Liver (tissue), 9 donors: Measurements from ENCODE around the gene DCC. TPM values are rescaled to one million over a fixed set of nuclear protein-coding genes. Genes with fewer than 3 reads are reported as not detected.

ENCODE experiments used
- DNase-seq: peaks from one replicate; pipeline ENCODE4 v3.0.0-alpha.2; 2017; ENCODE audit warnings: low spot score
- H3K27ac ChIP-seq, 2 donors: one replicate each; pipeline ENCODE4 v1.7.0; 2013; ENCODE audit warnings: inconsistent platforms in 2 of 2, low read length in 2 of 2, control low read depth in 1 of 2, low read depth in 1 of 2, mild to moderate bottlenecking in 1 of 2
- H3K27me3 ChIP-seq, 4 donors: one replicate each; pipeline versions ENCODE4 v1.6.1 to v1.7.0; 2013; ENCODE audit warnings: low read length in 3 of 4, inconsistent platforms in 1 of 4, mild to moderate bottlenecking in 1 of 4, moderate library complexity in 1 of 4; ENCODE audit not compliant: control insufficient read depth in 4 of 4, insufficient read depth in 4 of 4
- H3K36me3 ChIP-seq, 4 donors: one replicate each; pipeline versions ENCODE4 v1.6.1 to v1.7.0; 2013; ENCODE audit warnings: low read length in 3 of 4, mild to moderate bottlenecking in 3 of 4, low read depth in 1 of 4, moderate library complexity in 1 of 4; ENCODE audit not compliant: control insufficient read depth in 4 of 4, insufficient read depth in 3 of 4
- H3K4me1 ChIP-seq, 4 donors: one replicate each; pipeline versions ENCODE4 v1.6.1 to v1.7.0; 2013; ENCODE audit warnings: low read length in 3 of 4, mild to moderate bottlenecking in 3 of 4, moderate library complexity in 1 of 4; ENCODE audit not compliant: control insufficient read depth in 4 of 4, insufficient read depth in 4 of 4
- H3K4me3 ChIP-seq, 3 donors: one replicate each; pipeline versions ENCODE4 v1.6.1 to v1.7.0; 2013; ENCODE audit warnings: low read length in 3 of 3, control low read depth in 1 of 3, low read depth in 1 of 3, mild to moderate bottlenecking in 1 of 3
- H3K9ac ChIP-seq, 2 donors: one replicate each; pipeline ENCODE4 v1.7.0; 2013; ENCODE audit warnings: low read length in 2 of 2, mild to moderate bottlenecking in 2 of 2, moderate library complexity in 2 of 2, control low read depth in 1 of 2, low read depth in 1 of 2
- H3K9me3 ChIP-seq, 4 donors: one replicate each; pipeline versions ENCODE4 v1.6.1 to v1.7.0; 2013; ENCODE audit warnings: low read length in 3 of 4; ENCODE audit not compliant: control insufficient read depth in 4 of 4
- ATF3 ChIP-seq: IDR thresholded peaks from 2 replicates; pipeline ENCODE4 v1.6.1; 2016; ENCODE audit warnings: antibody characterized with exemption
- CTCF ChIP-seq: fragments of 150-350 bp; IDR thresholded peaks from 2 replicates; pipeline ENCODE4 v1.5.1; 2017; ENCODE audit warnings: improper control_type of control experiment, low read depth, low read length; ENCODE audit not compliant: missing input control
- EGR1 ChIP-seq, 2 donors: IDR thresholded peaks; 2 replicates each; pipeline ENCODE4 v1.6.1; 2016 to 2018; ENCODE audit warnings: antibody characterized with exemption in 2 of 2, low read depth in 2 of 2
- FOXA1 ChIP-seq: IDR thresholded peaks from 2 replicates; pipeline ENCODE4 v1.6.1; 2016; ENCODE audit warnings: antibody characterized with exemption
- FOXA2 ChIP-seq: IDR thresholded peaks from 2 replicates; pipeline ENCODE4 v1.6.1; 2016; ENCODE audit warnings: antibody characterized with exemption
- GABPA ChIP-seq, 2 donors: IDR thresholded peaks in 1 of 2; conservative IDR thresholded peaks in 1 of 2; 2 replicates each; pipeline ENCODE4 v1.6.1; 2016; ENCODE audit warnings: antibody characterized with exemption in 2 of 2, mild to moderate bottlenecking in 1 of 2, moderate library complexity in 1 of 2
- HNF4G ChIP-seq: IDR thresholded peaks from 2 replicates; pipeline ENCODE4 v1.6.1; 2016; ENCODE audit warnings: antibody characterized with exemption
- JUND ChIP-seq, 2 donors: IDR thresholded peaks; 2 replicates each; pipeline ENCODE4 v1.6.1; 2016; ENCODE audit warnings: antibody characterized with exemption in 2 of 2
- NR2F2 ChIP-seq: IDR thresholded peaks from 2 replicates; pipeline ENCODE4 v1.6.1; 2016; ENCODE audit warnings: antibody characterized with exemption
- RAD21 ChIP-seq, 2 donors: IDR thresholded peaks; 2 replicates each; pipeline ENCODE4 v1.6.1; 2016; ENCODE audit warnings: antibody characterized with exemption in 2 of 2, mild to moderate bottlenecking in 2 of 2
- REST ChIP-seq: IDR thresholded peaks from 2 replicates; pipeline ENCODE4 v1.6.1; 2016; ENCODE audit warnings: antibody characterized with exemption, mild to moderate bottlenecking
- RXRA ChIP-seq, 2 donors: IDR thresholded peaks; 2 replicates each; pipeline ENCODE4 v1.6.1; 2017 to 2018; ENCODE audit warnings: antibody characterized with exemption in 2 of 2, mild to moderate bottlenecking in 1 of 2
- SP1 ChIP-seq: IDR thresholded peaks from 2 replicates; pipeline ENCODE4 v1.6.1; 2018; ENCODE audit warnings: antibody characterized with exemption, mild to moderate bottlenecking
- TAF1 ChIP-seq: conservative IDR thresholded peaks from 2 replicates; pipeline ENCODE4 v1.6.1; 2016; ENCODE audit warnings: antibody characterized with exemption, mild to moderate bottlenecking
- YY1 ChIP-seq: IDR thresholded peaks from 2 replicates; pipeline ENCODE4 v1.6.1; 2016; ENCODE audit warnings: antibody characterized with exemption, mild to moderate bottlenecking
- WGBS: extraction: QIAGEN DNeasy Blood & Tissue Kit; methylation state at CpG from one replicate; pipeline ENCODE4 v1.1.7; 2013; 5-methylcytosine and 5-hydroxymethylcytosine counted together
- polyA plus RNA-seq, 2 donors: library from polyadenylated mRNA; stranded (reverse) in 1 of 2; unstranded in 1 of 2; fragments of 200-250 nt in 1 of 2; fragments of >200 nt in 1 of 2; fragmentation: Nextera tagmentation in 1 of 2; extraction: Ambion mirVana in 1 of 2; gene quantifications; one replicate each; pipeline versions ENCODE4 v1.2.1 to v1.2.3, GENCODE V29; 2013 to 2015
- total RNA-seq, 2 donors: library from RNA; depleted of rRNA; stranded (reverse); fragments of >200 nt; gene quantifications; one replicate each; pipeline ENCODE4 v1.2.3, GENCODE V29; 2014
- donor health status: healthy.
- donor health status: healthy.
- donor health status: healthy.
- donor health status: healthy.
- donor health status: healthy.

The DCC gene
- total and polyA plus RNA-seq, 4 donors, result under 0.01 to 0.03 TPM; not detected in 2

- no peaks in the 10 kb centered on the region for H3K36me3 ChIP-seq
- no peaks in the 10 kb centered on the region for H3K27me3 ChIP-seq
- H3K4me1 ChIP-seq, result no peaks in the 10 kb centered on the region
- TF ChIP-seq RAD21 (IDR thresholded peaks at IDR 0.05) (peak; percentile 24 to 27), NR2F2 (no peak), FOXA2 (no peak)
- WGBS, result 17% methylated on average over 3 of the region's 3 CpGs
- no peaks in the 10 kb centered on the region for H3K9me3 ChIP-seq
- no peak overlapping the region for H3K9ac ChIP-seq
- DNase-seq, result no peak
- no peak overlapping the region for H3K27ac ChIP-seq
- no peak overlapping the region for H3K4me3 ChIP-seq
These were observed 330.9 kb downstream of the DCC start for GRCh38 chr18:52670896-52671295.

GRCh38 chr18:52678034-52678433, 338.0 kb downstream of the DCC start:
- Histone ChIP-seq H3K9me3 (no peaks in the 10 kb centered on the region), H3K27me3 (no peaks in the 10 kb centered on the region), H3K9ac (no peak overlapping the region), H3K4me3 (no peak overlapping the region), H3K4me1 (no peaks in the 10 kb centered on the region), H3K36me3 (no peaks in the 10 kb centered on the region), H3K27ac (no peak overlapping the region)
- DNase-seq, result no peak
- WGBS, result 45% methylated on average over 3 of the region's 3 CpGs
- TF ChIP-seq SP1 (no peak), FOXA2 (no peak), JUND (IDR thresholded peaks at IDR 0.05) (no peak), GABPA (IDR thresholded peaks at IDR 0.05 in 1 of 2, conservative IDR thresholded peaks at IDR 0.05 in 1 of 2) (no peak), REST (no peak), HNF4G (no peak), EGR1 (IDR thresholded peaks at IDR 0.05; ENCODE audit: low read depth in 2 of 2) (no peak), TAF1 (no peak), FOXA1 (no peak)

- no peaks in the 10 kb centered on the region for H3K9me3 ChIP-seq
- no peaks in the 10 kb centered on the region for H3K4me1 ChIP-seq
- DNase-seq, result no peak
- H3K27me3 ChIP-seq, result no peaks in the 10 kb centered on the region
- TF ChIP-seq REST, result no peak
- no peak for TF ChIP-seq FOXA2
- no peak for TF ChIP-seq CTCF
- no peak for TF ChIP-seq ATF3
- TF ChIP-seq TAF1, result no peak
- TF ChIP-seq YY1, result no peak
- TF ChIP-seq RXRA (IDR thresholded peaks at IDR 0.05), result no peak
- TF ChIP-seq FOXA1, result no peak
- TF ChIP-seq RAD21 (IDR thresholded peaks at IDR 0.05), result no peak
- no peak for TF ChIP-seq JUND (IDR thresholded peaks at IDR 0.05)
- TF ChIP-seq GABPA (IDR thresholded peaks at IDR 0.05 in 1 of 2, conservative IDR thresholded peaks at IDR 0.05 in 1 of 2), result no peak
- 71% methylated on average over 8 of the region's 8 CpGs for WGBS
- no peak overlapping the region for H3K4me3 ChIP-seq
- no peak overlapping the region for H3K27ac ChIP-seq
- no peaks in the 10 kb centered on the region for H3K36me3 ChIP-seq
- no peak overlapping the region for H3K9ac ChIP-seq
These were observed 338.6 kb downstream of the DCC start for GRCh38 chr18:52678551-52678950.
